HG03095 (cell line): ENCODE measurements around the gene RIMBP2.

ENCODE experiments used
- ATAC-seq: cut with Tn5 transposase; IDR thresholded peaks from one replicate; pipeline ENCODE4 v1.9.1; 2021; ENCODE audit warnings: moderate library complexity; ENCODE audit not compliant: unreplicated experiment

RIMBP2 gene

GRCh38 chr12:130391186-130391585 lies 324.9 kb downstream of the RIMBP2 start:
- ATAC-seq: no peak

- ATAC-seq: no peak
These were observed 330.9 kb downstream of the RIMBP2 start for GRCh38 chr12:130385193-130385592.

- ATAC-seq: no peak
These were observed 331.9 kb downstream of the RIMBP2 start for GRCh38 chr12:130384234-130384633.

- ATAC-seq: no peak
These were observed 333.3 kb downstream of the RIMBP2 start for GRCh38 chr12:130382818-130383217.

GRCh38 chr12:130375296-130376287 lies 340.5 kb downstream of the RIMBP2 start:
- no peak for ATAC-seq

- no peak for ATAC-seq
These were observed 342.0 kb downstream of the RIMBP2 start for GRCh38 chr12:130374083-130374482.

GRCh38 chr12:130372936-130373335 lies 343.2 kb downstream of the RIMBP2 start:
- ATAC-seq: no peak

- no peak for ATAC-seq
These were observed 344.8 kb downstream of the RIMBP2 start for GRCh38 chr12:130371296-130371695.

GRCh38 chr12:130369816-130370215 lies 346.3 kb downstream of the RIMBP2 start:
- no peak for ATAC-seq

GRCh38 chr12:130367523-130367922 lies 348.6 kb downstream of the RIMBP2 start:
- no peak for ATAC-seq

GRCh38 chr12:130367003-130367402 lies 349.1 kb downstream of the RIMBP2 start:
- ATAC-seq: no peak

- ATAC-seq: no peak
These were observed 349.9 kb downstream of the RIMBP2 start for GRCh38 chr12:130366159-130366558.

GRCh38 chr12:130364578-130364977 lies 351.5 kb downstream of the RIMBP2 start:
- ATAC-seq: no peak

GRCh38 chr12:130362060-130362459 lies 354.0 kb downstream of the RIMBP2 start:
- no peak for ATAC-seq

- ATAC-seq: no peak
These were observed 358.3 kb downstream of the RIMBP2 start for GRCh38 chr12:130357729-130358330.

GRCh38 chr12:130357241-130357640 lies 358.9 kb downstream of the RIMBP2 start:
- ATAC-seq: no peak

GRCh38 chr12:130356222-130356621 lies 359.9 kb downstream of the RIMBP2 start:
- no peak for ATAC-seq

GRCh38 chr12:130354407-130354806 lies 361.7 kb downstream of the RIMBP2 start:
- no peak for ATAC-seq

- ATAC-seq: no peak
These were observed 363.0 kb downstream of the RIMBP2 start for GRCh38 chr12:130353081-130353480.

- ATAC-seq: no peak
These were observed 364.8 kb downstream of the RIMBP2 start for GRCh38 chr12:130351326-130351725.

- ATAC-seq: no peak
These were observed 365.4 kb downstream of the RIMBP2 start for GRCh38 chr12:130350715-130351114.

GRCh38 chr12:130347588-130347987 lies 368.5 kb downstream of the RIMBP2 start:
- no peak for ATAC-seq
